DOHH2 (cell line): ENCODE data around the gene KRTDAP.

Experiments used
- H3F3A ChIP-seq: fragments of 200-600 bp; sonication (generic), shearing (Covaris generic); 2 replicates; pipeline ENCODE4 v1.6.0; 2016; ENCODE audit warnings: antibody characterized with exemption, mild to moderate bottlenecking; ENCODE audit not compliant: control insufficient read depth, insufficient read depth
- H3K27ac ChIP-seq: fragments of 200-600 bp; sonication (generic); 2 replicates; pipeline ENCODE4 v1.5.1; 2014; ENCODE audit warnings: low read depth, mild to moderate bottlenecking, low read length, moderate library complexity
- H3K27me3 ChIP-seq: fragments of 200-600 bp; sonication (generic); 2 replicates; pipeline ENCODE4 v1.6.1; 2014; ENCODE audit warnings: mild to moderate bottlenecking, low read length, mixed read lengths; ENCODE audit not compliant: control insufficient read depth
- H3K36me3 ChIP-seq: fragments of 200-600 bp; sonication (generic); 2 replicates; pipeline ENCODE4 v1.6.1; 2014; ENCODE audit warnings: mild to moderate bottlenecking, low read length, moderate library complexity, mixed read lengths; ENCODE audit not compliant: control insufficient read depth
- H3K4me1 ChIP-seq: fragments of 200-600 bp; sonication (generic); 2 replicates; pipeline ENCODE4 v1.6.1; 2014; ENCODE audit warnings: mild to moderate bottlenecking, low read length, mixed read lengths; ENCODE audit not compliant: control insufficient read depth
- H3K4me2 ChIP-seq: fragments of 200-600 bp; sonication (generic); 2 replicates; pipeline ENCODE4 v1.6.0; 2014; ENCODE audit warnings: mild to moderate bottlenecking, low read length, moderate library complexity
- H3K4me3 ChIP-seq: fragments of 200-600 bp; sonication (generic); 2 replicates; pipeline ENCODE4 v1.5.1; 2014; ENCODE audit warnings: mild to moderate bottlenecking, low read length, mixed read lengths
- H3K79me2 ChIP-seq: fragments of 200-600 bp; sonication (generic); 2 replicates; pipeline ENCODE4 v1.6.1; 2014; ENCODE audit warnings: mild to moderate bottlenecking, low read length, mixed read lengths; ENCODE audit not compliant: control insufficient read depth
- H3K9me2 ChIP-seq: fragments of 200-600 bp; sonication (generic); replicated peaks from 2 replicates; pipeline ENCODE4 v1.6.1; 2014; ENCODE audit warnings: mild to moderate bottlenecking, low read length, mixed read lengths; ENCODE audit not compliant: control insufficient read depth
- H3K9me3 ChIP-seq: fragments of 200-600 bp; sonication (generic); 2 replicates; pipeline ENCODE4 v1.6.1; 2014; ENCODE audit warnings: antibody characterized with exemption, low read length, mixed read lengths; ENCODE audit not compliant: control insufficient read depth, insufficient read depth
- H4K20me1 ChIP-seq: fragments of 200-600 bp; sonication (generic); 2 replicates; pipeline ENCODE4 v1.6.0; 2014; ENCODE audit warnings: low read depth, mild to moderate bottlenecking, antibody characterized with exemption, low read length, moderate library complexity; ENCODE audit not compliant: control insufficient read depth, insufficient read depth
- CTCF ChIP-seq: fragments of 200-600 bp; sonication (generic); IDR thresholded peaks from one replicate; pipeline ENCODE4 v1.5.1; 2014; ENCODE audit warnings: antibody characterized with exemption, mild to moderate bottlenecking, low read depth, low read length; ENCODE audit not compliant: poor library complexity, severe bottlenecking
- EZH2phosphoT487 ChIP-seq: fragments of 200-600 bp; sonication (generic); IDR thresholded peaks from 2 replicates; pipeline ENCODE4 v1.6.1; 2017; ENCODE audit warnings: borderline replicate concordance, mild to moderate bottlenecking, antibody characterized with exemption, low read length, moderate library complexity, mixed read lengths

The KRTDAP gene

GRCh38 chr19:35517342-35517741, 27.1 kb upstream of the KRTDAP start:
- no peaks in the 10 kb centered on the region for H3F3A ChIP-seq

GRCh38 chr19:35516310-35516709, 26.0 kb upstream of the KRTDAP start:
- no peak overlapping the region for H3K27ac ChIP-seq
- peaks cover 11% of the 10 kb centered on the region; the same call in 1 of the 2 replicates for H3K27me3 ChIP-seq
- no peak overlapping the region for H3K4me3 ChIP-seq
- H3K4me2 ChIP-seq: no peak overlapping the region
- H3K9me2 ChIP-seq: no peaks in the 10 kb centered on the region
- H3K36me3 ChIP-seq: no peaks in the 10 kb centered on the region
- H4K20me1 ChIP-seq: no peaks in the 10 kb centered on the region
- no peaks in the 10 kb centered on the region for H3F3A ChIP-seq
- TF ChIP-seq CTCF (no peak), EZH2phosphoT487 (no peak)
- no peaks in the 10 kb centered on the region for H3K9me3 ChIP-seq
- H3K4me1 ChIP-seq: no peaks in the 10 kb centered on the region
- H3K79me2 ChIP-seq: no peaks in the 10 kb centered on the region

More at GRCh38 chr19:35517342-35517741, 27.1 kb upstream of the KRTDAP start:
- TF ChIP-seq EZH2phosphoT487 (no peak), CTCF (no peak)
- Histone ChIP-seq H3K27me3 (peaks cover 11% of the 10 kb centered on the region; the same call in 1 of the 2 replicates), H3K27ac (no peak overlapping the region), H3K79me2 (no peaks in the 10 kb centered on the region), H3K4me2 (no peak overlapping the region), H3K9me2 (no peaks in the 10 kb centered on the region), H3K9me3 (no peaks in the 10 kb centered on the region), H4K20me1 (no peaks in the 10 kb centered on the region), H3K36me3 (no peaks in the 10 kb centered on the region), H3K4me1 (no peaks in the 10 kb centered on the region), H3K4me3 (no peak overlapping the region)

GRCh38 chr19:35514282-35514809, 24.1 kb upstream of the KRTDAP start:
- no peak overlapping the region for H3K4me2 ChIP-seq

More at GRCh38 chr19:35514282-35514809, 24.1 kb upstream of the KRTDAP start:
- TF ChIP-seq CTCF (no peak), EZH2phosphoT487 (no peak)
- no peaks in the 10 kb centered on the region for H3F3A ChIP-seq
- H4K20me1 ChIP-seq: no peaks in the 10 kb centered on the region
- no peaks in the 10 kb centered on the region for H3K79me2 ChIP-seq
- H3K4me1 ChIP-seq: peaks cover 4% of the 10 kb centered on the region
- no peaks in the 10 kb centered on the region for H3K36me3 ChIP-seq
- H3K27ac ChIP-seq: no peak overlapping the region
- H3K9me2 ChIP-seq: no peaks in the 10 kb centered on the region
- H3K27me3 ChIP-seq: peaks cover 21% of the 10 kb centered on the region
- no peaks in the 10 kb centered on the region for H3K9me3 ChIP-seq
- H3K4me3 ChIP-seq: no peak overlapping the region
